Esophagus squamous epithelium (tissue), 5 donors: Measurements from ENCODE around the gene CBY3. TPM values are rescaled to one million over a fixed set of nuclear protein-coding genes. Genes with fewer than 3 reads are reported as not detected.
"Not testable (repeated sequence)": the region's sequence is repeated elsewhere in the genome, so short reads cannot be mapped to it uniquely, and the experiment has no call there.

Experiments
- DNase-seq: peaks from one replicate; lab custom pipeline; 2025; lab: John Stamatoyannopoulos, UW
- H3K27ac ChIP-seq, 4 donors: fragments of 200-600 bp; sonication (generic); one replicate each; pipeline ENCODE4 v1.5.1; 2016 to 2019; ENCODE audit warnings: mild to moderate bottlenecking in 1 of 4
- H3K27me3 ChIP-seq, 4 donors: fragments of 200-600 bp; sonication (generic); 1 replicate in 3 of 4; 2 replicates in 1 of 4; pipeline versions ENCODE4 v1.5.1 to v1.6.0; 2017 to 2021; ENCODE audit warnings: antibody characterized with exemption in 1 of 4
- H3K36me3 ChIP-seq, 3 donors: fragments of 200-600 bp; sonication (generic); one replicate each; pipeline ENCODE4 v1.5.1; 2016 to 2019
- H3K4me1 ChIP-seq, 3 donors: fragments of 200-600 bp; sonication (generic); one replicate each; pipeline ENCODE4 v1.5.1; 2017 to 2019
- H3K4me3 ChIP-seq, 4 donors: fragments of 200-600 bp; sonication (generic); 1 replicate in 3 of 4; 2 replicates in 1 of 4; pipeline ENCODE4 v1.5.1; 2016 to 2019; ENCODE audit warnings: mild to moderate bottlenecking in 2 of 4, moderate library complexity in 1 of 4
- H3K9me3 ChIP-seq, 3 donors: fragments of 200-600 bp; sonication (generic); one replicate each; pipeline ENCODE4 v1.5.1; 2016 to 2019
- CTCF ChIP-seq, 6 experiments: fragments of 450-650 bp in 4 of 6; fragments of 200-600 bp in 2 of 6; sonication (generic) in 2 of 6; IDR thresholded peaks; one replicate each; pipeline ENCODE4 v1.5.1; 2016 to 2019; ENCODE audit warnings: antibody characterized with exemption in 6 of 6, mild to moderate bottlenecking in 4 of 6, moderate library complexity in 4 of 6
- POLR2A ChIP-seq, 4 donors: fragments of 450-650 bp; IDR thresholded peaks; one replicate each; pipeline ENCODE4 v1.6.1; 2017; ENCODE audit warnings: antibody characterized with exemption in 4 of 4, mild to moderate bottlenecking in 4 of 4, moderate library complexity in 3 of 4
- WGBS, 2 donors: methylation state at CpG; one replicate each; pipeline ENCODE4 v1.1.5; 2018; 5-methylcytosine and 5-hydroxymethylcytosine counted together
- intact Hi-C: fragments of 100-400 bp; cut with DNase I; formaldehyde crosslinking; loops from one replicate; pipeline ENCODE4 v1.15.0; 2022
- total RNA-seq, 4 donors: library from RNA; depleted of rRNA; stranded (reverse); fragments of >200 nt; gene quantifications; one replicate each; pipeline ENCODE4 v1.1.0, GENCODE V29; 2016
- donor health status: DM: yes; HTN: yes; CAD: no.

CBY3 gene
- total RNA-seq, 4 donors from 2014 or later = not detected

GRCh38 chr5:179668391-179668790 lies 12.4 kb downstream of the CBY3 start:
- H3K4me3 ChIP-seq = no peak overlapping the region
- no peaks in the 10 kb centered on the region for H3K9me3 ChIP-seq
- no peaks in the 10 kb centered on the region for H3K4me1 ChIP-seq
- H3K27me3 ChIP-seq = no peaks in the 10 kb centered on the region
- peaks cover 0 to 21% (median 0%) of the 10 kb centered on the region in 3 donors for H3K36me3 ChIP-seq
- intact Hi-C loops = no loop called here
- WGBS, 2 donors = 49 to 53% methylated on average over 7 of the region's 7 CpGs
- H3K27ac ChIP-seq = no peak overlapping the region
- TF ChIP-seq CTCF (IDR thresholded peaks at IDR 0.05) (peak; percentile 22 to 84 (median 51)), POLR2A (IDR thresholded peaks at IDR 0.05) (no peak)
- no peak for DNase-seq

- intact Hi-C loops, H3K27me3 ChIP-seq, DNase-seq, H3K9me3 ChIP-seq, H3K4me3 ChIP-seq, H3K4me1 ChIP-seq, H3K27ac ChIP-seq: not testable (repeated sequence)
- H3K36me3 ChIP-seq = peaks cover 0 to 32% (median 0%) of the 10 kb centered on the region in 3 donors
- 96 to 100% methylated on average over 3 to 6 of the region's 6 CpGs for WGBS, 2 donors
Measured at GRCh38 chr5:179661647-179662046, 19.2 kb downstream of the CBY3 start.

GRCh38 chr5:179658179-179658856 lies 22.5 kb downstream of the CBY3 start:
- DNase-seq, H3K4me1 ChIP-seq, H3K9me3 ChIP-seq, H3K27me3 ChIP-seq, H3K36me3 ChIP-seq, intact Hi-C loops: not testable (repeated sequence)
- Histone ChIP-seq H3K4me3 (peak overlapping the region; percentile 27 to 66 (median 48)), H3K27ac (peak overlapping the region in 3 of 4 donors; percentile 44 to 70 (median 68))
- 3% methylated on average over 9 to 10 of the region's 29 CpGs for WGBS, 2 donors

- DNase-seq, H3K9me3 ChIP-seq, H3K36me3 ChIP-seq, H3K4me1 ChIP-seq, H3K27me3 ChIP-seq, intact Hi-C loops: not testable (repeated sequence)
- Histone ChIP-seq H3K27ac (peak overlapping the region in 1 of 4 donors; percentile 55), H3K4me3 (peak overlapping the region in 2 of 4 donors; percentile 26 to 53)
- 56% methylated on average over 5 of the region's 50 CpGs; no CpG with 5 or more reads in 1 of the 2 donors for WGBS, 2 donors
Measured at GRCh38 chr5:179657302-179658178, 23.3 kb downstream of the CBY3 start.

- DNase-seq, H3K4me3 ChIP-seq, H3K36me3 ChIP-seq, H3K27ac ChIP-seq, H3K9me3 ChIP-seq, H3K27me3 ChIP-seq, H3K4me1 ChIP-seq, intact Hi-C loops: not testable (repeated sequence)
- 56 to 69% methylated on average over 1 to 2 of the region's 2 CpGs for WGBS, 2 donors
Measured at GRCh38 chr5:179653135-179653534, 27.7 kb downstream of the CBY3 start.

GRCh38 chr5:179650245-179650644 lies 30.6 kb downstream of the CBY3 start:
- intact Hi-C loops, H3K9me3 ChIP-seq: not testable (repeated sequence)

GRCh38 chr5:179649166-179649703 lies 31.6 kb downstream of the CBY3 start:
- H3K27me3 ChIP-seq, H3K4me1 ChIP-seq, DNase-seq, H3K36me3 ChIP-seq, H3K9me3 ChIP-seq, H3K27ac ChIP-seq, H3K4me3 ChIP-seq, intact Hi-C loops: not testable (repeated sequence)
- 80% methylated on average over 1 to 3 of the region's 10 CpGs for WGBS, 2 donors

More at GRCh38 chr5:179650245-179650644, 30.6 kb downstream of the CBY3 start:
- 97% methylated on average over 5 of the region's 26 CpGs; no CpG with 5 or more reads in 1 of the 2 donors for WGBS, 2 donors
- not testable (repeated sequence) for H3K27ac ChIP-seq, H3K27me3 ChIP-seq, H3K4me1 ChIP-seq, H3K4me3 ChIP-seq, H3K36me3 ChIP-seq, DNase-seq

- Histone ChIP-seq H3K9me3 (no peaks in the 10 kb centered on the region), H3K36me3 (no peaks in the 10 kb centered on the region), H3K27ac (no peak overlapping the region), H3K4me3 (no peak overlapping the region), H3K27me3 (no peaks in the 10 kb centered on the region), H3K4me1 (no peaks in the 10 kb centered on the region)
- DNase-seq = no peak
- intact Hi-C loops = no loop called here
- TF ChIP-seq CTCF (IDR thresholded peaks at IDR 0.05) = no peak
- no peak for TF ChIP-seq POLR2A (IDR thresholded peaks at IDR 0.05)
- 84% methylated on average over 5 to 6 of the region's 9 CpGs for WGBS, 2 donors
Measured at GRCh38 chr5:179648410-179648809, 32.4 kb downstream of the CBY3 start.

- H3K4me1 ChIP-seq, H3K27me3 ChIP-seq, H3K9me3 ChIP-seq, DNase-seq, H3K4me3 ChIP-seq, H3K27ac ChIP-seq, intact Hi-C loops, H3K36me3 ChIP-seq: not testable (repeated sequence)
- 79 to 96% methylated on average over 3 to 4 of the region's 5 CpGs for WGBS, 2 donors
Measured at GRCh38 chr5:179644766-179645165, 36.1 kb downstream of the CBY3 start.

GRCh38 chr5:179643141-179643920 lies 37.5 kb downstream of the CBY3 start:
- H3K4me3 ChIP-seq, intact Hi-C loops, H3K9me3 ChIP-seq, DNase-seq, H3K27ac ChIP-seq, H3K36me3 ChIP-seq, H3K27me3 ChIP-seq: not testable (repeated sequence)
- H3K4me1 ChIP-seq = peaks cover 0 to 16% (median 1%) of the 10 kb centered on the region in 3 donors
- 81 to 83% methylated on average over 7 to 8 of the region's 16 CpGs for WGBS, 2 donors
